NCI-H1930 (cell line): ENCODE data around the gene PID1.
"Not testable (repeated sequence)": the region's sequence is repeated elsewhere in the genome, so short reads cannot be mapped to it uniquely, and the experiment has no call there.

ENCODE experiments used
- DNase-seq, 2 experiments: peaks; one replicate each; lab custom pipeline; 2025; lab: John Stamatoyannopoulos, UW

PID1 gene

DNA sequence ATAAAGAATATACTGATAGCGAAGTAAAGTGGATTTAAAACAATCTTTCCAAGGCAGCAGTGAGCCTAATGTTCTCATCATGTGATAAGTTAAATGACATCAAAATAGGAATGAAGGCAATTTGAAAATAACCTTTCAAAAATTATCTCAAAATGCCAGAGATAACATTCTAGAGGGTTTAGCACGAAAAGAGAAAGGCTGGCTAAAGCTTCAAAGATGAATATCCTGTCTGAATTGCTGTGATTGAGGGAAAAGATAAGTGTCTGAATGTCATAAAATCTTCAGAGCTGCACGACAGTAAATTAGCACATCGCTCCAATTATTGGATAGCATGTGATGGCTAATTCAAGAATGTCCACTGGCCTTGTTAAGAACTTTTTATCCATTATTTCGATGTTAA is 159.3 kb downstream of the PID1 start:
- no peak for DNase-seq

DNA sequence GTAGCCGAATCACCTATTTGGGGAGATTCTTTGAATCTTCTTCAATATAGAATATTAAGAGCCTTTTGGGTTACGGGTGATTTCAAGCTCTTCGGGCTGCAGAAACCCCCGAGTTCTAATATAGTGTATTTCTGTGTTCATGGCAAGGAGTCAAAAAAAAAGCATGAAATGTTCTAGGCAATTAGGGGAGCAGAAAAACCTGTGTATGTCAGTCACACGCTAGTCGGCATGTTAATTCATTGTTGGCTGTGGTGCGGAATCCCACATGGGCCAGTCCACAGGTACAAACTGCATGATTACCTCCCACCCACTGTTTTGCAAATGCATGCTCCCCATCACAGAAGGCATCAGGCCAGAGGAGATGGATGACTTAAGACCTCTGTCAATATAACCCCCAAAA is 161.9 kb downstream of the PID1 start:
- DNase-seq, result no peak

DNA sequence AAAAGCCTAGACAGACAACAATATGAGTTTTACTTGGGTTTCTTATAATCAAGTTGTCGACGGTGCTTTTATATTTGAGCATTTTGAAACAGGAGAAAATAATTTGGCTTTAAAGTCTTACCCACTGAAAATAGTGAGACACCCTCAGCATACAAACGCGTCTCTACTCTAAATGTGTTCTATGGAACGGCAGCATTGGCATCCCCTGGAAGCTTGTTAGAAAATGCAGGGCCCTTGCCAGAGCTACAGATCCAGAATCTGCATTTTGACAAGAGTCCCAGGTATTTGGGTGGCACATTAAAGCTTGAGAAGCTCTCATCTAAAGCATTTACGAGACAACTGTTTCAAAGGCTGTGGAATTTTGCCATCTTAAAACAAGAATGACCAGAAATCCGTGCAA is 163.5 kb downstream of the PID1 start:
- no peak for DNase-seq

DNA sequence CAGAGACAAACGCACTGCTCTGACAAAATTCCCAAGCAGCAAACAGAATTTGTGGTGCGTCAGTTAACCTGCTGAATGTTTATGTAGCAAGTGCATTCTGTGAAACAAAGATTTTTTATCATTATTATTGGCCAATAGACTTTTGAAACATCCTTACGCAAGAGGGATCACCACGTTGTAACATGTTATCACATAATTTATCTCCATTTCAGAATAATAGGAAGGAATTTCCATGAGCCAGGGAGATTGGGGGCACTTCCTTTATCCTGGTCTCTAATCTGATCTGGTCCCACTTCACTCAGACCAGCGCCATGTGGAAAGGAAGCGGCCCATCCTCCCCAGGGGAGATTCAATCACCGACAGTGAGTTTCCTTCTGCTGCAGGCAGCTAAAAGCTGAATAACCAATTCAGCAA is 166.1 kb downstream of the PID1 start:
- no peak for DNase-seq

DNA sequence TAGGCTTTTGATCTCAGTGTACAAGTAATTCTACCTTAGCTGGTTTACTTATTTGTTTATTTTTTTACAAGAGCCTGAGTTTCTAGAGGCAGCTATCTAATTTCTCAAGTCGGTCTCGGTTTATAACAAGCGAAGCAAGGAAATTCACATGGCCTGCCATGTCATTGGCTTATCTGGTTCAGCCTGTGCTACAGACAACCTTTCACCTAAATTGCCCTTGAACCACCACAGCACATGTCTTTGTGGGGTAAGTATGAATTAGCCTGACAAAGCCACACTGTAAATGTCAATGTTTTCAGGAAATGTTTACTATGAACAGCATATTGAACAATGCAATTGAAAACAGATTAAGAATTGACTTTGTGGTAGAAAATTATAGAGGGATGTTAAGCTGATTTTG is 167.1 kb downstream of the PID1 start:
- DNase-seq, result no peak

DNA sequence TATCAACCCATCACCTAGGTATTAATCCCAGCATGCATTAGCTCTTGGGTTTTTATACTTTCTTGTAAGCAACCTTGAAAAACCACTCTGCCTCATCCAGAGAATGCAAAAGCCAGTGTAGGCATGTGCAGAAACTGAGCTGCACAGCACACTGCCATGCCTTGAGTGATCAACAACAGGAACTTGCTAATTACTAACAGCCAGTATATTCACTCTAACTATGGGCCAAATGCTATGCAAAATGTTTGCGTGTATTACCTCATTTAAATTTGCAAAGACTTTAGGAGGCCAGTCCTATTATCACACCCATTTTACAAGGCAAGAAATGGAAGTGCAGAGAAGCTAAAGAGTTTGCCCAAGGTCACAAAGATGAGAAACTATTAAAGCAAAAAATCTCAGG is 169.8 kb downstream of the PID1 start:
- no peak for DNase-seq

DNA sequence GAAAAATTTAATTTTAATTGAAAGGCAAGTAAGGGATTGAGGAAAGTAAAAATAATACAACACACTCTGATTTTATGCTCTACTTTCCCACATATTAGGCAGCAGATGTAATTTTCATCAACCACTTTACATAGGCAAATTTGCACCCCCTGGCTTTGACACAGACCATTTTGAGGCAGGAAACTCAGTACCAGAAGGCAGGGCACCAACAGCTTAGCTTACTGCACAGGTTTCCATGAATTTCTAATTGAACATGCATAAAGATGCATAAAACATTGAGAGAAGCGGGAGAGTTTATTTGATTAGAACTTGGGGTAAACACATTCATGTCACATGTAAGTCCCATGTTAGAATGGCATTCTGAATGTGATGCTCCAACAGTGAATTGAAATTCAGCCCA is 171.9 kb downstream of the PID1 start:
- no peak for DNase-seq

DNA sequence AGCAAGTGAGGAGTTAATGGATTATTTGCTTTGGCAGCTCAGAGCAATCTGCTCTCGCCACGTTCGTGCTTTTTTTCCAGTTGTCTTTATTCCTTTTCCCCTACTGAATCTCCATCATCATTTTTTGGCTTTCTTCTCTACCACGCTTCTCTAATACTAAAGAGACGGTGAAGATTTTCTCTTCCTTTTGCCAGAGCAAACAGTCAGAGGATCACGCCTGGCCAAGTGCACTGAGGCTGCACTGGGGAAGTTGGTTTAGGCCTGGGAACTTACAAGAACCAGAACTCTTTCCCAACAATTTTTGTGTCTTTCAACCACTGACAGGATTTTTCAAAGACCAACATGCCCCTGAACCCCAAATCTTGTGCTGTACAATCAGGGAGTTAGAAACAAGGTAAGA is 172.3 kb downstream of the PID1 start:
- DNase-seq, result no peak

DNA sequence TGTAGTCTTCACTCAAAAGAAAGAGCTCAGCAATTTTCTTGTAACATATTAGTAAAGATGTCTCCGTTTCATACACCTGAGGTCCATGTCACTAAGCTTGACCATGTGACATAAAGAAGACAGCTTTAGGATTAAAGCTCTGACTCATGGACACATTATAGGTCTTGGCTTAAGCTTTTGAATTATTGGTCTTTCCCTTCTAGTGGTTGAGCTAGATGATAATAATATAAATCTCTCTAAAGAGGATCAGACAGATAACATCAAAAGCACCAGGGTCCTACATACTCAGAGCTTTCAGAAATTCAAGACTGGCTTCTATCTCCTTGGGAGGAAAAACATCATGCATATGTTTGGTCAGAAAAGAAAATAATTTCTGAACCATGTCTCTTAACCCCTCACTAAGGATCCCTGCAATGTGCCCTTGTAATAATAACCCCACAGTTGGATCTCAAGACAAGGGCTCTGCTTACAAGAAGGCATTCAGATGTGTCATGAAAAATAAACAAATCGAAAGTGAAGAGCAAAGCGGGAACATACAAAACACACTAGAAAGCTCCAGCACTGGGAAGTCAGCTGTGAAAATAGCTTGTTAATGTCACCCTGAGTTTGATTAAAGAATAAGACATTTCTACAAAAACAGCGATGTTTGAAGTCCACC is 174.5 kb downstream of the PID1 start:
- no peak for DNase-seq

DNA sequence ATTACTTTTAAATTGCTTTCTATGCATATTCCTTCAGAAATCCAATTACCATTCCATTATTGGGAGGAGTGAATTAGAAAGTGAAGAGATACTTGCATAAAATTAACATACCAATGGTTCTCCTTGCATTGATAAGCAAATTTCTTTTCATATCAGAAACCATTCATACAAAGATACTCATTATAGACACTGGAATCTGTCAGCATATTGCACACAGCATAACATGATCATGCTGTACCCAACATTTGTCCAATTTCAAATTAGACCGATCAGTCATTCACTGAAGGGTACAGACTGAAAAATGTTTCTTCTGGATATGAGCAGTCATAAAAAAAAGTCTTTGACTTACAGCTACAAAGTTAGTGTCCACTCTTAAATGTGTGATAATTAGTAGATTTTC is 175.6 kb downstream of the PID1 start:
- no peak for DNase-seq

DNA sequence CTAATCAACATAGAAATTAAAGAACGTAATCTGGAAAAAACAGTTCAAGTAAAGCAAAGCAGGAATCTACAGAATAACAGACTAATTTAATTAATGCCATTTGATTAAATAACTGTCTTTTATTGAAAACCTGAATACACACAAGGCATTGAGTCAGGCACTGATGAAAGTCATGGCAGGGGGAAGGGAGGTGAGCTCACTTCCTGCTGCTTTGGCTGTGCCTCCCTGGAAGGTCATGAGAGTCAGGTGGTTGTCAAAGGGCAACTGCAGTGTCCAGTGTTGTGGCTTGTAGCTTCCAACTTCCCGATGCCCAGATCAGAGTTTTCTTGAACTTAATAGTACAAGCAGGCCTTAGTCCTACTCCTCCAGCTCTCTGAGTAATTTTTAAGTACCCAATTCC is 180.9 kb downstream of the PID1 start:
- DNase-seq, result no peak

DNA sequence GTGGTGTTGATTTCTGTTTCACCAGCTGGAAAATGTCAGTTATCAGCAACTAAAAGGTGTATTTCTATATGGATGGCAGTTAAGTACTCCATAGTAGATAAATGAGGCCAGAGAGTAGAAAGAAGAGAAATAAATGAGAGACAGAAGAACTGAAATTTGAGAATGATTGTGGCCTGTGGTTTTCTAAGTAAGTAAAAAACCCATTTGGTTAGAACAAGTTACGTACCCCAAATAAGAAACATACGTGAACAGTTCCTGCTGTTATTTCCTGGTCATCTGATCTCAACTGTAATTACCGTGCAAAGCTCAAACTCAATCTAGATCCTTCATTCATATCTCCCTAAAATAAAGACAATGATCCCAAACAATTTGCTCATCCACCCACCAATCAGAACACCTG is 181.3 kb downstream of the PID1 start:
- DNase-seq, result no peak

DNA sequence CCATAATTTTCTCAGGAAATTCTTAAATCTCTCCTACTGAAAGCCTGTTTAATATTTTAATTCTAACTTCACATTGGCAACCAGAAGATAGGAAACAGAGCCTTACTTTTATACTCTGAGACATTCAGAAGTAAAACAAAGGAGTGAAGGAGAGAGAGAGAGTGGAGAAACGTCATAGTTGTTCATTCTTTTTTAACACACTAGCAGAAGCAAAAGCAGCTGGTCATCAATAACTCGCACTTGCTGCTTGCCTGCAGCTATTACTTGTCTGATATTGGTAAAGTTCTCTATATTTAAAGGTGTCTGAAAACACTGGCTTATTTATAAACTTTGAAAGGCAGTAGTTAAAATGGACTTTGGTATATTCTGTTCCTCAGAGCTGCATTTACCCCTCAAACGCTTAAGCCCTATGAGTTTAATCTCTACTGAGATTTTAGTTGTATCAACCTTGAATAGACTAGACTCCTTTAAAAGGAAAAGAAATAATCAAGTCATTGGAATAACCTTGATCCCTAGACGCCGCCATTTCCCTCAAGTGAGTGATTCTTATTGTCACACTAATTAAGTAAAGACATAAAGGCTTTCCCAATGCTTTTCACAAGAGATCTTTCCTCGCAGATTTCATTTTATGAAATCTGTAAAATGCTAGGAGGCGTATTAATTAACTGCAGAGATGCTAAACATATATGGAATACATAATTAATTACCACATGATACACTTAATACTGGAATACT is 182.0 kb downstream of the PID1 start:
- DNase-seq, result no peak

DNA sequence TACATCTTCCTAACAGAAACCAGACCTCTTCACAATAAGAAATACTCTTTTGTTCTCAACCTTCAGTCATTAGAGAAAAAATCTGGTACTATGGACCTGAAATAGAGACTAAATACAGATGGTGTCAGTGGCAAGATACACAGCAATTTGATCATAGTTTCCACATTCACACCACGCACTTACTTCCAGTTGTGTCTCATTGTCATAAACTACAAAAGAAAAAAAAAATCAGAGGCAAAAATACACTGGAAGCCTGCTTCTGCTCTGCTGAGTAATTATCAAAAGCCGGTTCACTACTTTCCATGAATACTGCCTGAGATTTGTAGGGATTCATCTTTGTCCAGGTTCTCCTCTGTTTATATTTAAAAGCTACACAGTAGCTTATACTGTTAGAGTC is 182.6 kb downstream of the PID1 start:
- DNase-seq, result no peak

DNA sequence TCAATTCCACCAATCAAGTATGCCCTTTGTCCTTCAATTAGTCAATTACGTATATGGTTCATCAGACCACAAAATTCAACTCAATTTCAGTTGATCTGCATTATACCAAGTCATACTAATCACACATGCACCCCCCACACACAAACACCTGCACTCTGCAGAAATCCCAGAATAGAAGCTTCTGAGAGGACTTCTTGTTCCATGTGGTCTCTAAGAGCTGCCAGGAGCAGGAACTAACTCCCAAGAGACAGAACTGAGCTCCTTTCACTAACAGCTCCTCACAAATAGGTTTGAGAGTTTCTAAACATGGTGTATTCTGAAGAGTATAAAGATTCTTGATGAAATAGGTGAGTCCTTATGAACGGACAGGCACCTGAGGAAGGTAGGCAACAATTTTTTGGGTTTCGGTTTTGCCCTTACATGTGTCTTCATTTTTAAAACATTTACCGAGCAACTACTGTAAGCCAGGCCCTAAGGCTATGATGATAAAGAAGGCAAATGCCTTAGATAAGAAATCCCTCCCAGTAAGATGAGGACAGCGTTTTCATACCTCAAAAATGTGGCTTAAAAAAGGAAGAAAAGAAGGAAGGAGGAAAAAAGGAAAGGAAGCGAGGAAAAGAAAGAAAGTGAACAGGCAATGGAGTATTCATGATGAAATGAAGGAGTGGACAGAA is 183.1 kb downstream of the PID1 start:
- peak in 1 of 2 experiments; percentile 6 for DNase-seq

DNA sequence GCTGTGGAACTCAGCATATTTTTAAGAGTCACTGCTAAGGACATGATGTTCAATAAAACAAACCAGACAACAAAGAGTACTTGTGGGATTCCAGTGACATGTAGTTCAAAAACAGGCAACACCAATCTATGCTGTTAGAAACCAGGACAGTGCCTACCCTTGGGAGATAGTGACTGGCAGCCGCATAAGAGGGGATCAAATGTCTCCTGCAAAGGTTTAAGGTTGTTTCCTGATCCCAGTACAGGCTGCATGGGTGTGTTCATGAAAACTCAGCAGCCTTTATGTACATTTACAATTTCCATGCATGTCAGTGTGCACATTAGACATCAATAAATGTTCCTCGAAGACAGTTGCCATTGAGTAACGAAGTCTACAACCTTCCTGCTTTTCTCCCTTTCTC is 183.8 kb downstream of the PID1 start:
- peak in 1 of 2 experiments; percentile 11 for DNase-seq

DNA sequence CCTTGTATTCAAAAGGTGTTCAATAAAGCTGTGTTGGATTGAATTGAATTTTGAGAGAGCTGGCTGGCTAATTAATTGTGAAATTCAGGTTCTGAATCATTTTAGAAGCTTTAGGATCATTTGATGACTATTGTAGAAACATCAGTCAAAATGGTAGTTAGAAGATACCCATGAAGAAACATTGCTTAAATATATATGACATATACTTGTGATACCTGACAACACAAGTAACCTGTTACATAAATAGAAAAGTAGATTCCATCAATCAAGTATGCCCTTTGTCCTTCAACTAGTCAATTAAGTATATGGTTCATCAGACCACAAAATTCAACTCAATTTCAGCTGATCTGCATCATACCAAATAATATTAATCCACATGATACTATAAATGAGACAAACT is 185.6 kb downstream of the PID1 start:
- no peak for DNase-seq

DNA sequence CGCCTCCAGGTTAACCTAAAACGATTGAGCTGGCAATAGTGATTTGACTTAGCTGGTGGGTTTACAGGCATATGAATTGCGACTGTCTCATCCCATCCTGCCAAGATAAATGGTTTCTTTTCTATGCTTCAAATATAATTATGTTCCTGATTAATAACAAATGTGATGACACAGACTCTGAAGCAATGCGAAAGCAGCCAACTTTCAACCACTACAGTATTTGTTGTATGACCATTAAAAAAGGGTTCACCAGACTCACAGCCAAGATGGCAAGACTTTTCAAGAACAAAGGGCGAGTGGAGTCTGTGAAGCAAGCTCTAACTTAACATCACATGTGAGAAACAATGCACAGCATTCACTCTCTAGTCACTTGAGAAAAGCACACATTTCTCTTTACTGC is 186.6 kb downstream of the PID1 start:
- no peak for DNase-seq

DNA sequence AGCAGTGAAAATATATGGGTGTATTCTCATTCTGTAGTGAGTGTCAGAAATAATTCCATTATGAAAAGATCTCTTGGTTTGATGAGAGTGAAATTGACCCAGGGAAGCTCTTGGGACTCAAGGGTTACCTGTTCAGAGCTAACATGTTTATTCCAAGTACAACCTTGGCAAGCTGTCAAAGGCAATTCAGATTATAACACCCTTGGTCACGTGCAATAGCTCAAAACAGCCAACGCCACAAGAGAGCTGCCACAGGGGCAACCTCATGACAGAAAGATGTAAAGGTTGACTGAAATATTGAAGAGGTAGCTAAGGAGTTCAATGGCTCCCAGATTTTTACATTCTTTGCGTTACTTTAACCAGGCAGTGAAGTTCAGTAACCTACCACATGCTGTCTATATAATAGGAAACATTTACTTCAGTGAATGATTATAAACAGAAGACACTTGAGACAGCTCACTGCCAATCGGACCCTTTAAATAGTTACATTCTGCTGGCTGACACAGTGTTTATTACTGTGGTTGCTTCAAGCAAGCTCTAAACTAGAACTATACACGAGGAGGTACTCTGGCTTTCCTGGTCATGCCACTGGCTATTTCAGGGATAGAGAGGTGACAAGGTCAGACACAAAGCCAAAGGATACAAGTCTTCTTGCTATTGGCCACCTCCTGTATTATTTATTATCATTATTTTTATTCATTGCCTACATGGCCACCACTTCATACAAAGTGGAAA is 187.3 kb downstream of the PID1 start:
- peak in 1 of 2 experiments; percentile 8 for DNase-seq

DNA sequence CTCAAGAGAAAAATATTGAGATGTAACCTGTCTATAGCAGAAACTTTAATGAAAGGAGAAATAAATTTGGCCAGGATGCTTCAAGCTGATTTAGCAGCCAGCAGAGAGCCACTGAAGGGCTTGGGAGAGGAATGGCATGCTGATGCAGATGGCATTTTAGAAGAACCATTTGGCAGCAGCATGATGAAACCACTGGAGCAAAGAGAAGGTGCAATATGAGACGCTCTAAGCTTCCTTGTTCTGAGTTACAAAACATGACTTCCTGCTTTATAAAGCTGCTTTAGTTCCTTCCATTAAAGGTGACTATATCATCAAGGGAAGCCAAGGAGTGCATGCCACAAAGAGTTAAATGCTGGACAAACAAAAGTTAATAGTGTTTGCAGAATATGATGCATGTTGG is 189.7 kb downstream of the PID1 start:
- no peak for DNase-seq

DNA sequence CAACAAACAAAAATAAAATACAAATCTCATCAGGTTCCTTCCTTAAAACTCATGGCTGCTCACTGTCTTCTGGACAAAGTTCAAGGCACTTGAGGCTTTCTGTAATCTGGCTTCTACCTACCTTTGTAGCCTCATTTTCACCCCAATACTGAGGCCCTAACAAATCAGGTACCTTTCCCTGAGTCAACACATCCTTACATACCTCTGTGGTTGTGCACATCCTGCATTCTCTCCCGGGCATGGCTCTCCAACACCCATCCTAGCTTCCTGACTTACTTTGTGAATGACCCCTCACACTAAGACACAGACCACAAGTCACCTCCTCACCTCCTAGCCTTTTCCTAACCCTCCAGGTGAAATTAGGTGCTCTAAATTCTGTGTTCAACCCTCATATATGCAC is 190.9 kb downstream of the PID1 start:
- DNase-seq, result no peak

DNA sequence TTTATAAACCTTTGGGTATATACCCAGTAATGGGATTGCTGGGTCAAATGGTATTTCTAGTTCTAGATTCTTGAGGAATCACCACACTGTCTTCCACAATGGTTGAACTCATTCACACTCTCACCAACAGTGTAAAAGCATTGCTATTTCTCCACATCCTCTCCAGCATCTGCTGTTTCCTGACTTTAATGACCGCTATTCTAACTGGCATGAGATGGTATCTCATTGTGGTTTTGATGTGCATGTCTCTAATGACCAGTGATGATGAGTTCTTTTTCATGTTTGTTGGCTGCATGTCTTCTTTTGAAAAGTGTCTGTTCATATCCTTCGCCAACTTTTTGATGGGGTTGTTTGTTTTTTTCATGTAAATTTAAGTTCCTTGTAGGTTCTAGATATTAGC is 194.2 kb downstream of the PID1 start:
- not testable (repeated sequence) for DNase-seq

DNA sequence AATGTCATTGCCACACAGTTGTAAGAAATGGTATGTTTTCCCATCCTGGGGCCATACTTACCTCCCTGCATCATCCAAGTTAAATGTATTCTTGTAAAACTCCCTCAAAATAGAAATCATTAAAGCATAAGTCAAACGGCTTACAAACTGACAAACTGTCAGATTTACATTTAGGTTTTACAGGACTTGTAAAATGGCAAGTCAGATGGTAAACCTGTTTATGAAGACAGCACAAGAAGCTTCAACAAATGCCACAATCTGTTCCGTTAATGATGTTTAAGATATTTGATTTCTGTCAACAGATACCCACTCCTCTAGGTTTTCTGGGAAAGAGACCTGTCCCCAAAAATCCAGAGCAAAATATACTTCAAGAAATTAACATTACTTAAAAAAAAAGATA is 197.2 kb downstream of the PID1 start:
- no peak for DNase-seq
